H1 (cell line): ENCODE data around the gene HUWE1. TPM values are rescaled to one million over a fixed set of nuclear protein-coding genes. Genes with fewer than 3 reads are reported as not detected.

ENCODE experiments used
- CTCF ChIA-PET: fragments of 300-600 bp; sonication (Branson Sonifier 250); formaldehyde crosslinking; loops from one replicate; lab custom pipeline; 2021; ENCODE audit not compliant: partially characterized antibody; lab: Charles Lee
- POLR2A ChIA-PET: fragments of 300-600 bp; sonication (Branson Sonifier 250); formaldehyde crosslinking; loops from one replicate; lab custom pipeline; 2021; ENCODE audit warnings: inconsistent platforms; ENCODE audit not compliant: partially characterized antibody; lab: Charles Lee
- DNase-seq, 2 experiments: peaks; one replicate each; pipeline versions ENCODE4 v3.0.0 to v3.0.0-alpha.2; 2010 to 2022; ENCODE audit warnings: low spot score in 2 of 2, low read depth in 1 of 2, mixed read lengths in 1 of 2
- FAIRE-seq: peaks from 2 replicates; lab custom pipeline; 2011; peaks lifted over from hg19 to GRCh38; lab: Jason Lieb, UNC
- H2AFZ ChIP-seq: 2 replicates; pipeline ENCODE4 v1.8.1; 2012; ENCODE audit warnings: low read length, inconsistent platforms
- H2AK5ac ChIP-seq: 2 replicates; pipeline ENCODE4 v1.6.1; 2013; ENCODE audit warnings: low read depth, low read length
- H2BK120ac ChIP-seq: replicated peaks from 2 replicates; pipeline ENCODE3; 2013; ENCODE audit warnings: low read depth, low read length, inconsistent platforms
- H2BK12ac ChIP-seq: 2 replicates; pipeline ENCODE4 v1.6.1; 2013; ENCODE audit warnings: low read depth, low read length
- H2BK15ac ChIP-seq: 2 replicates; pipeline ENCODE4 v1.6.1; 2013; ENCODE audit warnings: low read length
- H2BK20ac ChIP-seq: 2 replicates; pipeline ENCODE4 v1.6.1; 2013; ENCODE audit warnings: low read length
- H2BK5ac ChIP-seq: 2 replicates; pipeline ENCODE4 v1.6.1; 2013; ENCODE audit warnings: low read depth, low read length
- H3K14ac ChIP-seq: 2 replicates; pipeline ENCODE4 v1.6.1; 2013; ENCODE audit warnings: inconsistent platforms; ENCODE audit not compliant: insufficient read length
- H3K18ac ChIP-seq: 2 replicates; pipeline ENCODE4 v1.6.1; 2013; ENCODE audit warnings: low read length; ENCODE audit errors: extremely low read depth
- H3K23ac ChIP-seq: 2 replicates; pipeline ENCODE4 v1.6.1; 2013; ENCODE audit warnings: inconsistent platforms; ENCODE audit not compliant: insufficient read length
- H3K23me2 ChIP-seq: 2 replicates; pipeline ENCODE4 v1.6.1; 2013; ENCODE audit warnings: low read depth, low read length
- H3K27ac ChIP-seq: 2 replicates; pipeline ENCODE4 v1.6.1; 2011; ENCODE audit warnings: low read depth, low read length, inconsistent platforms
- H3K27me3 ChIP-seq, 4 experiments: replicated peaks in 1 of 4; 1 replicate in 1 of 4; 2 replicates in 3 of 4; pipeline versions ENCODE4 v1.6.1 to v1.8.1; 2011 to 2013; ENCODE audit warnings: low read length in 3 of 4, mild to moderate bottlenecking in 3 of 4, inconsistent platforms in 2 of 4, mixed read lengths in 2 of 4, moderate library complexity in 1 of 4; ENCODE audit not compliant: control insufficient read depth in 3 of 4, insufficient read depth in 3 of 4; ENCODE audit errors: extremely low read depth in 1 of 4
- H3K36me3 ChIP-seq, 4 experiments: 2 replicates each; pipeline versions ENCODE4 v1.6.1 to v1.8.1; 2011 to 2013; ENCODE audit warnings: mild to moderate bottlenecking in 4 of 4, low read length in 3 of 4, moderate library complexity in 2 of 4, control low read depth in 1 of 4, inconsistent platforms in 1 of 4; ENCODE audit not compliant: insufficient read depth in 4 of 4, control insufficient read depth in 2 of 4
- H3K4ac ChIP-seq: replicated peaks from 2 replicates; pipeline ENCODE3; 2013; ENCODE audit warnings: low read length, low read depth, mixed read lengths, inconsistent platforms; ENCODE audit not compliant: insufficient read length
- H3K4me1 ChIP-seq, 4 experiments: replicated peaks in 1 of 4; 1 replicate in 1 of 4; 2 replicates in 3 of 4; pipeline versions ENCODE4 v1.6.1 to v1.8.1; 2011 to 2013; ENCODE audit warnings: low read length in 3 of 4, inconsistent platforms in 2 of 4, mixed read lengths in 1 of 4; ENCODE audit not compliant: insufficient read depth in 4 of 4, control insufficient read depth in 3 of 4
- H3K4me2 ChIP-seq, 2 experiments: 2 replicates each; pipeline versions ENCODE4 v1.6.1 to v1.8.1; 2011 to 2013; ENCODE audit warnings: low read depth in 2 of 2, low read length in 2 of 2, control low read depth in 1 of 2, inconsistent platforms in 1 of 2, mild to moderate bottlenecking in 1 of 2; ENCODE audit not compliant: insufficient read depth in 1 of 2
- H3K4me3 ChIP-seq, 4 experiments: fragments of 200-600, 300-600 bp in 1 of 4; sonication (generic), shearing (Covaris generic), sonication (Bioruptor Twin) in 1 of 4; 2 replicates each; pipeline versions ENCODE4 v1.5.1 to v1.8.1; 2011 to 2016; ENCODE audit warnings: low read length in 4 of 4, low read depth in 3 of 4, control low read depth in 2 of 4, inconsistent platforms in 2 of 4, mild to moderate bottlenecking in 2 of 4, mixed read lengths in 1 of 4, moderate library complexity in 1 of 4; ENCODE audit not compliant: insufficient read depth in 2 of 4; ENCODE audit errors: extremely low read depth in 1 of 4
- H3K56ac ChIP-seq: replicated peaks from 2 replicates; pipeline ENCODE3; 2013; ENCODE audit warnings: low read depth, mild to moderate bottlenecking, mixed read lengths, low read length, inconsistent platforms; ENCODE audit not compliant: insufficient read length
- H3K79me1 ChIP-seq: 2 replicates; pipeline ENCODE4 v1.6.1; 2013; ENCODE audit warnings: low read depth, low read length, control low read depth
- H3K79me2 ChIP-seq, 2 experiments: 2 replicates each; pipeline versions ENCODE4 v1.6.1 to v1.8.1; 2012 to 2013; ENCODE audit warnings: low read length in 2 of 2, mild to moderate bottlenecking in 2 of 2, inconsistent platforms in 1 of 2; ENCODE audit not compliant: insufficient read depth in 2 of 2, control insufficient read depth in 1 of 2
- H3K9ac ChIP-seq, 4 experiments: replicated peaks in 1 of 4; 1 replicate in 1 of 4; 2 replicates in 3 of 4; pipeline versions ENCODE4 v1.6.1 to v1.8.1; 2011 to 2013; ENCODE audit warnings: low read depth in 3 of 4, low read length in 3 of 4, control low read depth in 2 of 4, mild to moderate bottlenecking in 2 of 4, moderate library complexity in 2 of 4, inconsistent platforms in 1 of 4; ENCODE audit errors: extremely low read depth in 1 of 4
- H3K9me3 ChIP-seq, 2 experiments: 2 replicates each; pipeline versions ENCODE4 v1.6.1 to v1.8.1; 2012 to 2013; ENCODE audit warnings: mild to moderate bottlenecking in 2 of 2, moderate library complexity in 2 of 2, control low read depth in 1 of 2, inconsistent platforms in 1 of 2, low read depth in 1 of 2, low read length in 1 of 2, mixed read lengths in 1 of 2; ENCODE audit not compliant: insufficient read depth in 2 of 2
- H4K20me1 ChIP-seq, 2 experiments: replicated peaks in 1 of 2; 2 replicates each; pipeline versions ENCODE3 to v1.8.1; 2011 to 2013; ENCODE audit warnings: inconsistent platforms in 2 of 2, low read length in 2 of 2, mild to moderate bottlenecking in 1 of 2; ENCODE audit not compliant: insufficient read depth in 2 of 2, control insufficient read depth in 1 of 2
- H4K5ac ChIP-seq: 2 replicates; pipeline ENCODE4 v1.6.1; 2013; ENCODE audit warnings: low read length, low read depth, mixed read lengths, inconsistent platforms; ENCODE audit not compliant: insufficient read length
- H4K8ac ChIP-seq: 2 replicates; pipeline ENCODE4 v1.8.0; 2013; ENCODE audit warnings: mild to moderate bottlenecking, moderate library complexity, low read length, inconsistent platforms; ENCODE audit not compliant: insufficient read depth; ENCODE audit errors: extremely low read depth
- H4K91ac ChIP-seq: replicated peaks from 2 replicates; pipeline ENCODE3; 2013; ENCODE audit warnings: low read length, mixed read lengths, inconsistent platforms; ENCODE audit not compliant: insufficient read length
- BRCA1 ChIP-seq: IDR thresholded peaks from 2 replicates; pipeline ENCODE4 v1.6.1; 2012; ENCODE audit warnings: low read depth, low read length, improper control_type of control experiment
- HDAC6 ChIP-seq: IDR thresholded peaks from one replicate; pipeline ENCODE4 v1.7.1; 2012; ENCODE audit warnings: low read depth, mild to moderate bottlenecking, inconsistent platforms, low read length, moderate library complexity
- JUND ChIP-seq: IDR thresholded peaks from 2 replicates; pipeline ENCODE4 v1.6.1; 2011; ENCODE audit warnings: mild to moderate bottlenecking, improper control_type of control experiment, low read length
- NRF1 ChIP-seq: IDR thresholded peaks from 2 replicates; pipeline ENCODE4 v1.6.1; 2011; ENCODE audit warnings: mild to moderate bottlenecking, low read depth, low read length, improper control_type of control experiment
- RAD21 ChIP-seq, 2 experiments: IDR thresholded peaks in 1 of 2; conservative IDR thresholded peaks in 1 of 2; 2 replicates each; pipeline ENCODE4 v1.6.1; 2011; ENCODE audit warnings: low read depth in 2 of 2, low read length in 2 of 2, improper control_type of control experiment in 1 of 2, inconsistent platforms in 1 of 2, mild to moderate bottlenecking in 1 of 2, moderate library complexity in 1 of 2
- RBBP5 ChIP-seq: IDR thresholded peaks from 2 replicates; pipeline ENCODE4 v1.7.1; 2012; ENCODE audit warnings: low read depth, mild to moderate bottlenecking, inconsistent platforms, low read length, moderate library complexity, borderline replicate concordance
- SP2 ChIP-seq: IDR thresholded peaks from 2 replicates; pipeline ENCODE4 v1.6.1; 2012; ENCODE audit warnings: mild to moderate bottlenecking, low read length, inconsistent platforms
- TAF1 ChIP-seq: IDR thresholded peaks from 2 replicates; pipeline ENCODE4 v1.6.1; 2011; ENCODE audit warnings: mild to moderate bottlenecking, low read depth, low read length
- ZNF274 ChIP-seq: IDR thresholded peaks from 2 replicates; pipeline ENCODE4 v1.7.0; 2012; ENCODE audit warnings: low read length, borderline replicate concordance; ENCODE audit errors: extremely low read depth
- WGBS, 2 experiments: shearing (Covaris generic) in 1 of 2; methylation state at CpG; one replicate each; pipeline versions ENCODE4 v1.1.6 to v1.1.7; 2013 to 2015; ENCODE audit warnings: low lambda C conversion rate in 2 of 2, mixed read lengths in 2 of 2, inconsistent platforms in 1 of 2, low coverage in 1 of 2, missing lambda C conversion rate in 1 of 2; ENCODE audit not compliant: insufficient replicate concordance in 2 of 2, insufficient coverage in 1 of 2, insufficient read length in 1 of 2; ENCODE audit errors: extremely low coverage in 1 of 2, missing lambda C conversion rate in 1 of 2; 5-methylcytosine and 5-hydroxymethylcytosine counted together
- polyA plus RNA-seq, 7 experiments: library from polyadenylated mRNA; depleted of rRNA in 3 of 7; stranded (reverse) in 5 of 7; unstranded in 2 of 7; fragments of >200 nt in 5 of 7; fragments of 200-250 nt in 2 of 7; gene quantifications; 1 replicate in 5 of 7; 2 replicates in 1 of 7; 4 replicates in 1 of 7; pipeline versions ENCODE4 v1.2.1 to v1.2.3, GENCODE V29; 2011 to 2013; ENCODE audit warnings: missing spikeins in 2 of 7, mixed read lengths in 2 of 7
- total RNA-seq: library from RNA; stranded (reverse); fragmentation: NEBNext Ultra II Directional; extraction: Animal tissue kit (Norgen Biotek cat#: 25700); gene quantifications from 2 replicates; pipeline ENCODE4 v1.2.1, GENCODE V29; 2021
- TF ChIP-seq, protein P1 (sequence below): IDR thresholded peaks from 2 replicates; pipeline ENCODE4 v1.6.1; 2011; ENCODE audit warnings: low read length, improper control_type of control experiment
- TF ChIP-seq, protein P2 (sequence below): IDR thresholded peaks from 2 replicates; pipeline ENCODE4 v1.6.1; 2012; ENCODE audit warnings: inconsistent platforms

HUWE1 gene
- total and polyA plus RNA-seq, 2 of the 8 experiments (the other 6 are each of a cell fraction or from before 2014, with no cell fraction given): 114 to 252 TPM

DNA sequence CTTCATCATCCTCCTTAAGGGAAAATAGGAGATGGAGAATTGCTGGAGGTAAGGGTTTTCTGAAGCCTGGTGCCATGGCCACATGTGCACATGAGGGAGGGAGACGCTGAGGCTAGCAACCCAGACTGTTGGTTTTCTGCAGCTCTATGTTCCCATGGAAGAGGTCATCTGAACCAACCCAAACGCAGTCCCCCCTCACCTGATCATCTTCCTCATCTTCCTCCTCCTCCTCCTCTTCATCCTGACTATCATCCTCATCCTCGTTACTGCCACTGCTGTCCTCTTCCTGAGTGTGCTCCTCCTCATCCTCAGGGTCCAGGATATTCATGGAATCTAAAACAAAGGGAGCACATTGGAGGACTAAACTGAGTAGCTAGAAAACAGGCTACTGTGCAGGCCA lies 124.6 kb downstream of the HUWE1 start:
- Histone ChIP-seq H3K23me2 (no peaks in the 10 kb centered on the region), H3K23ac (no peak overlapping the region), H4K91ac (no peak overlapping the region), H3K56ac (no peak overlapping the region), H2BK15ac (no peak overlapping the region), H3K9me3 (no peaks in the 10 kb centered on the region), H3K79me2 (no peaks in the 10 kb centered on the region), H2BK5ac (no peak overlapping the region), H4K5ac (no peak overlapping the region), H2BK20ac (no peak overlapping the region), H4K20me1 (peaks cover 0 to 1% of the 10 kb centered on the region in 2 experiments), H3K4me1 (no peaks in the 10 kb centered on the region), H3K36me3 (peaks cover 44 to 96% (median 84%) of the 10 kb centered on the region in 4 experiments), H3K14ac (no peak overlapping the region), H3K4ac (no peak overlapping the region), H2BK120ac (no peak overlapping the region), H2AK5ac (no peak overlapping the region), H3K4me3 (no peak overlapping the region), H4K8ac (no peak overlapping the region), H2BK12ac (no peak overlapping the region), H2AFZ (no peak overlapping the region), H3K27ac (no peak overlapping the region), H3K27me3 (no peaks in the 10 kb centered on the region), H3K9ac (no peak overlapping the region), H3K79me1 (no peaks in the 10 kb centered on the region; the same call in 1 of the 2 replicates), H3K18ac (no peak overlapping the region), H3K4me2 (no peak overlapping the region)
- DNase-seq: no peak
- 90% methylated on average over 3 of the region's 3 CpGs; no CpG with 5 or more reads in 1 of the 2 experiments for WGBS, 2 experiments
- ChIA-PET CTCF (no interaction called here), POLR2A (no interaction called here)
- TF ChIP-seq, protein P1, sequence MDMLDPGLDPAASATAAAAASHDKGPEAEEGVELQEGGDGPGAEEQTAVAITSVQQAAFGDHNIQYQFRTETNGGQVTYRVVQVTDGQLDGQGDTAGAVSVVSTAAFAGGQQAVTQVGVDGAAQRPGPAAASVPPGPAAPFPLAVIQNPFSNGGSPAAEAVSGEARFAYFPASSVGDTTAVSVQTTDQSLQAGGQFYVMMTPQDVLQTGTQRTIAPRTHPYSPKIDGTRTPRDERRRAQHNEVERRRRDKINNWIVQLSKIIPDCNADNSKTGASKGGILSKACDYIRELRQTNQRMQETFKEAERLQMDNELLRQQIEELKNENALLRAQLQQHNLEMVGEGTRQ: no peak
- TF ChIP-seq ZNF274 (no peak), RBBP5 (no peak), SP2 (no peak), NRF1 (no peak), RAD21 (IDR thresholded peaks at IDR 0.05 in 1 of 2, conservative IDR thresholded peaks at IDR 0.05 in 1 of 2; ENCODE audit: low read depth in 2 of 2, low read length in 2 of 2) (no peak), TAF1 (no peak), BRCA1 (no peak), JUND (no peak), HDAC6 (no peak)
- TF ChIP-seq, protein P2, sequence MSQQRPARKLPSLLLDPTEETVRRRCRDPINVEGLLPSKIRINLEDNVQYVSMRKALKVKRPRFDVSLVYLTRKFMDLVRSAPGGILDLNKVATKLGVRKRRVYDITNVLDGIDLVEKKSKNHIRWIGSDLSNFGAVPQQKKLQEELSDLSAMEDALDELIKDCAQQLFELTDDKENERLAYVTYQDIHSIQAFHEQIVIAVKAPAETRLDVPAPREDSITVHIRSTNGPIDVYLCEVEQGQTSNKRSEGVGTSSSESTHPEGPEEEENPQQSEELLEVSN: no peak
- no peak for FAIRE-seq
